Measurements from ENCODE around the gene PDCD1. TPM values are rescaled to one million over a fixed set of nuclear protein-coding genes. Genes with fewer than 3 reads are reported as not detected.
"Not testable (repeated sequence)": the region's sequence is repeated elsewhere in the genome, so short reads cannot be mapped to it uniquely, and the experiment has no call there.

The PDCD1 gene
- total and polyA plus RNA-seq, 10 of the 15 experiments (the other 5 are each of a cell fraction or from before 2014, with no cell fraction given): 0.62 to 6.4 (median 2.9) TPM; not detected in 2

- TF ChIP-seq RAD21 (IDR thresholded peaks at IDR 0.05; ENCODE audit: insufficient read depth, low read depth, low read length) (no peak), LARP7 (IDR thresholded peaks at IDR 0.05) (no peak)
These were observed 24.0 kb downstream of the PDCD1 start (continued) for GRCh38 chr2:241834527-241835210.

DNA sequence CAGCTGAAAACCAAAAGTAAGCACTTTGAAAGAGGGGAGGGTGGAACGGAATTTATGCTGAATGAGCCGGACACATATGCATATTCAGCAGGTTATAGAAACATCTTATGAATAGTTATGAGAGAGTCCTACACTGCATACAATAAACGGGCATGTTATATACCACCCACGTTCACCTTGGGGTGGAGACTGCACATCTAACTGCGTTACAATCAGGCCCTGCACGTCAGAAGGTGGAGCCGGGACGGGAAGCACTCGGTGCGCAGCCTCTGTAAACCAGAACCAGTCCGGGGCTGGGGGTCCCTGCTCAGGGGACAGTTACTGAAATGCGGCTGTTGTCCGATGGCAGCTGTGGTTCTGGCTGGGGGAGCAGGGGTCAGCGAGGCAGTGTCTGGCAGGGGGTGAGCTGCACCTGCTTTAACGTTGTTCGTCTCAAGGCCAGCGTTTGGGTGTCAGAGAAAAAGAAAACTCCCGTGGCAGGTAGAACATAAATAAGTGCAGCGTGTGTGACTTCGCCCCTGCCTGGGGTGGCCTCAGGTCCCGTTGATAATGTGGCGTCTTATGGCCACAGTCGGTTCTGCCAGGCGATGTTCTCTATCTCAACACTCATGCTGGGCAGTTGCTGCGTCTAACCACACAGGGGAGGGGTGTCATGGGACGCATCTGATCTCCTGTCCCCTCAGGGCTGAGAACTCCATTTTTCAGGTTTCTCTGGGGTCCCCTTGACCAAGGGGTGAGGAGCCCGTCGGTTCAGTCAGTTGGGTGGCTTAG is 24.8 kb downstream of the PDCD1 start:
- in situ Hi-C loops (cut with MboI); BruUV-seq (replicated peaks); H3K4me3 ChIP-seq; POLR2A ChIA-PET; CTCF ChIA-PET; H3K9me3 ChIP-seq (replicated peaks; ENCODE audit: control insufficient read depth, insufficient read depth, low read length); SMC1A ChIA-PET (ENCODE audit: uncharacterized antibody, unreplicated experiment); RAD21 ChIA-PET (ENCODE audit: unreplicated experiment); H2AFZ ChIP-seq (ENCODE audit: control insufficient read depth, low read depth, low read length); H3K36me3 ChIP-seq (ENCODE audit: control insufficient read depth in 2 of 2, insufficient read depth in 2 of 2, low read length in 1 of 2); ATAC-seq; H3K79me2 ChIP-seq (ENCODE audit: control insufficient read depth, insufficient read depth, low read length); H3K9ac ChIP-seq (ENCODE audit: control insufficient read depth, insufficient read depth, low read length); H3K27me3 ChIP-seq (replicated peaks in 1 of 2; ENCODE audit: control insufficient read depth in 2 of 2, insufficient read depth in 2 of 2, low read length in 1 of 2); DNase-seq (ENCODE audit: low read depth, low spot score); H3K4me2 ChIP-seq (ENCODE audit: control insufficient read depth, insufficient read depth); H3K27ac ChIP-seq (ENCODE audit: control insufficient read depth, insufficient read depth); H3K4me1 ChIP-seq (ENCODE audit: control insufficient read depth, insufficient read depth, low read length); intact Hi-C loops (cut with micrococcal nuclease; ENCODE audit: unreplicated experiment); FAIRE-seq; H4K20me1 ChIP-seq (ENCODE audit: control insufficient read depth, insufficient read depth): not testable (repeated sequence)
- WGBS (ENCODE audit: insufficient coverage, insufficient replicate concordance, low lambda C conversion rate, missing lambda C conversion rate): 30% methylated on average over 28 of the region's 28 CpGs

GRCh38 chr2:241833101-241833663 is 25.5 kb downstream of the PDCD1 start:
- 50% methylated on average over 13 of the region's 13 CpGs for WGBS (ENCODE audit: insufficient coverage, insufficient replicate concordance, low lambda C conversion rate, missing lambda C conversion rate)
- ChIA-PET POLR2A (no interaction called here), RAD21 (ENCODE audit: unreplicated experiment) (no interaction called here), SMC1A (ENCODE audit: uncharacterized antibody, unreplicated experiment) (no interaction called here), CTCF (no interaction called here)
- no TSS peak for BruUV-seq (replicated peaks)
- Histone ChIP-seq H3K79me2 (ENCODE audit: control insufficient read depth, insufficient read depth, low read length) (no peaks in the 10 kb centered on the region), H3K27me3 (replicated peaks in 1 of 2; ENCODE audit: control insufficient read depth in 2 of 2, insufficient read depth in 2 of 2, low read length in 1 of 2) (0 out of 4 replicates have a peak, but pooled peaks cover 0 to 1% of the 10 kb centered on the region in 2 experiments), H2AFZ (ENCODE audit: control insufficient read depth, low read depth, low read length) (no peak overlapping the region), H3K4me2 (ENCODE audit: control insufficient read depth, insufficient read depth) (no peak overlapping the region), H3K4me1 (ENCODE audit: control insufficient read depth, insufficient read depth, low read length) (no peaks in the 10 kb centered on the region), H3K27ac (ENCODE audit: control insufficient read depth, insufficient read depth) (no peak overlapping the region), H3K9ac (ENCODE audit: control insufficient read depth, insufficient read depth, low read length) (no peak overlapping the region), H3K4me3 (no peak overlapping the region), H4K20me1 (ENCODE audit: control insufficient read depth, insufficient read depth) (no peaks in the 10 kb centered on the region), H3K9me3 (replicated peaks; ENCODE audit: control insufficient read depth, insufficient read depth, low read length) (no peaks in the 10 kb centered on the region; the same call in 2 of the 3 replicates), H3K36me3 (ENCODE audit: control insufficient read depth in 2 of 2, insufficient read depth in 2 of 2, low read length in 1 of 2) (no peaks in the 10 kb centered on the region)
- intact Hi-C loops (cut with micrococcal nuclease; ENCODE audit: unreplicated experiment): no loop called here
- ATAC-seq (no peak), DNase-seq (ENCODE audit: low read depth, low spot score) (no peak), FAIRE-seq (no peak)
- in situ Hi-C loops (cut with MboI): no loop called here
- no peak for TF ChIP-seq ATF7 (IDR thresholded peaks at IDR 0.05; ENCODE audit: low read depth)
- TF ChIP-seq, protein P1, sequence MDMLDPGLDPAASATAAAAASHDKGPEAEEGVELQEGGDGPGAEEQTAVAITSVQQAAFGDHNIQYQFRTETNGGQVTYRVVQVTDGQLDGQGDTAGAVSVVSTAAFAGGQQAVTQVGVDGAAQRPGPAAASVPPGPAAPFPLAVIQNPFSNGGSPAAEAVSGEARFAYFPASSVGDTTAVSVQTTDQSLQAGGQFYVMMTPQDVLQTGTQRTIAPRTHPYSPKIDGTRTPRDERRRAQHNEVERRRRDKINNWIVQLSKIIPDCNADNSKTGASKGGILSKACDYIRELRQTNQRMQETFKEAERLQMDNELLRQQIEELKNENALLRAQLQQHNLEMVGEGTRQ (IDR thresholded peaks at IDR 0.05; ENCODE audit: borderline replicate concordance, low read depth, low read length): no peak
- TF ChIP-seq, protein P2, sequence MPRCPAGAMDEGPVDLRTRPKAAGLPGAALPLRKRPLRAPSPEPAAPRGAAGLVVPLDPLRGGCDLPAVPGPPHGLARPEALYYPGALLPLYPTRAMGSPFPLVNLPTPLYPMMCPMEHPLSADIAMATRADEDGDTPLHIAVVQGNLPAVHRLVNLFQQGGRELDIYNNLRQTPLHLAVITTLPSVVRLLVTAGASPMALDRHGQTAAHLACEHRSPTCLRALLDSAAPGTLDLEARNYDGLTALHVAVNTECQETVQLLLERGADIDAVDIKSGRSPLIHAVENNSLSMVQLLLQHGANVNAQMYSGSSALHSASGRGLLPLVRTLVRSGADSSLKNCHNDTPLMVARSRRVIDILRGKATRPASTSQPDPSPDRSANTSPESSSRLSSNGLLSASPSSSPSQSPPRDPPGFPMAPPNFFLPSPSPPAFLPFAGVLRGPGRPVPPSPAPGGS (IDR thresholded peaks at IDR 0.05; ENCODE audit: borderline replicate concordance, insufficient read depth, low read depth, low read length, poor library complexity, severe bottlenecking): no peak
- no peak for TF ChIP-seq ZNF24 (IDR thresholded peaks at IDR 0.05)
- TF ChIP-seq, protein P3, sequence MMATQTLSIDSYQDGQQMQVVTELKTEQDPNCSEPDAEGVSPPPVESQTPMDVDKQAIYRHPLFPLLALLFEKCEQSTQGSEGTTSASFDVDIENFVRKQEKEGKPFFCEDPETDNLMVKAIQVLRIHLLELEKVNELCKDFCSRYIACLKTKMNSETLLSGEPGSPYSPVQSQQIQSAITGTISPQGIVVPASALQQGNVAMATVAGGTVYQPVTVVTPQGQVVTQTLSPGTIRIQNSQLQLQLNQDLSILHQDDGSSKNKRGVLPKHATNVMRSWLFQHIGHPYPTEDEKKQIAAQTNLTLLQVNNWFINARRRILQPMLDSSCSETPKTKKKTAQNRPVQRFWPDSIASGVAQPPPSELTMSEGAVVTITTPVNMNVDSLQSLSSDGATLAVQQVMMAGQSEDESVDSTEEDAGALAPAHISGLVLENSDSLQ (IDR thresholded peaks at IDR 0.05): no peak
- no peak for TF ChIP-seq MEF2B (IDR thresholded peaks at IDR 0.05; ENCODE audit: partially characterized antibody, poor library complexity, severe bottlenecking)
- TF ChIP-seq FOXM1 (IDR thresholded peaks at IDR 0.05; ENCODE audit: low read depth, low read length): no peak
- TF ChIP-seq SIN3A (IDR thresholded peaks at IDR 0.05; ENCODE audit: low read depth, low read length): no peak
